Liver (tissue), 9 donors: ENCODE results near the gene RHOT1. TPM values are rescaled to one million over a fixed set of nuclear protein-coding genes. Genes with fewer than 3 reads are reported as not detected.
"Not testable (repeated sequence)": the region's sequence is repeated elsewhere in the genome, so short reads cannot be mapped to it uniquely, and the experiment has no call there.

Experiments used
- DNase-seq: peaks from one replicate; pipeline ENCODE4 v3.0.0-alpha.2; 2017; ENCODE audit warnings: low spot score
- H3K27ac ChIP-seq, 2 donors: one replicate each; pipeline ENCODE4 v1.7.0; 2013; ENCODE audit warnings: inconsistent platforms in 2 of 2, low read length in 2 of 2, control low read depth in 1 of 2, low read depth in 1 of 2, mild to moderate bottlenecking in 1 of 2
- H3K27me3 ChIP-seq, 4 donors: one replicate each; pipeline versions ENCODE4 v1.6.1 to v1.7.0; 2013; ENCODE audit warnings: low read length in 3 of 4, inconsistent platforms in 1 of 4, mild to moderate bottlenecking in 1 of 4, moderate library complexity in 1 of 4; ENCODE audit not compliant: control insufficient read depth in 4 of 4, insufficient read depth in 4 of 4
- H3K36me3 ChIP-seq, 4 donors: one replicate each; pipeline versions ENCODE4 v1.6.1 to v1.7.0; 2013; ENCODE audit warnings: low read length in 3 of 4, mild to moderate bottlenecking in 3 of 4, low read depth in 1 of 4, moderate library complexity in 1 of 4; ENCODE audit not compliant: control insufficient read depth in 4 of 4, insufficient read depth in 3 of 4
- H3K4me1 ChIP-seq, 4 donors: one replicate each; pipeline versions ENCODE4 v1.6.1 to v1.7.0; 2013; ENCODE audit warnings: low read length in 3 of 4, mild to moderate bottlenecking in 3 of 4, moderate library complexity in 1 of 4; ENCODE audit not compliant: control insufficient read depth in 4 of 4, insufficient read depth in 4 of 4
- H3K4me3 ChIP-seq, 3 donors: one replicate each; pipeline versions ENCODE4 v1.6.1 to v1.7.0; 2013; ENCODE audit warnings: low read length in 3 of 3, control low read depth in 1 of 3, low read depth in 1 of 3, mild to moderate bottlenecking in 1 of 3
- H3K9ac ChIP-seq, 2 donors: one replicate each; pipeline ENCODE4 v1.7.0; 2013; ENCODE audit warnings: low read length in 2 of 2, mild to moderate bottlenecking in 2 of 2, moderate library complexity in 2 of 2, control low read depth in 1 of 2, low read depth in 1 of 2
- H3K9me3 ChIP-seq, 4 donors: one replicate each; pipeline versions ENCODE4 v1.6.1 to v1.7.0; 2013; ENCODE audit warnings: low read length in 3 of 4; ENCODE audit not compliant: control insufficient read depth in 4 of 4
- CTCF ChIP-seq: fragments of 150-350 bp; IDR thresholded peaks from 2 replicates; pipeline ENCODE4 v1.5.1; 2017; ENCODE audit warnings: improper control_type of control experiment, low read depth, low read length; ENCODE audit not compliant: missing input control
- HNF4A ChIP-seq, 2 donors: conservative IDR thresholded peaks; 2 replicates each; pipeline ENCODE4 v1.6.1; 2016; ENCODE audit warnings: antibody characterized with exemption in 2 of 2, mild to moderate bottlenecking in 2 of 2
- REST ChIP-seq: IDR thresholded peaks from 2 replicates; pipeline ENCODE4 v1.6.1; 2016; ENCODE audit warnings: antibody characterized with exemption, mild to moderate bottlenecking
- WGBS: extraction: QIAGEN DNeasy Blood & Tissue Kit; methylation state at CpG from one replicate; pipeline ENCODE4 v1.1.7; 2013; 5-methylcytosine and 5-hydroxymethylcytosine counted together
- polyA plus RNA-seq, 2 donors: library from polyadenylated mRNA; stranded (reverse) in 1 of 2; unstranded in 1 of 2; fragments of 200-250 nt in 1 of 2; fragments of >200 nt in 1 of 2; fragmentation: Nextera tagmentation in 1 of 2; extraction: Ambion mirVana in 1 of 2; gene quantifications; one replicate each; pipeline versions ENCODE4 v1.2.1 to v1.2.3, GENCODE V29; 2013 to 2015
- total RNA-seq, 2 donors: library from RNA; depleted of rRNA; stranded (reverse); fragments of >200 nt; gene quantifications; one replicate each; pipeline ENCODE4 v1.2.3, GENCODE V29; 2014
- donor health status: healthy.
- donor health status: healthy.
- donor health status: healthy.
- donor health status: healthy.
- donor health status: healthy.

RHOT1 gene
- total and polyA plus RNA-seq, 4 donors, result 8.1 to 43.4 (median 17.1) TPM

- H3K27ac ChIP-seq, result no peak overlapping the region
- no peak for DNase-seq
- no peaks in the 10 kb centered on the region for H3K27me3 ChIP-seq
- no peak overlapping the region for H3K9ac ChIP-seq
- H3K9me3 ChIP-seq, result no peaks in the 10 kb centered on the region
- no peaks in the 10 kb centered on the region for H3K36me3 ChIP-seq
- no peak for TF ChIP-seq HNF4A (conservative IDR thresholded peaks at IDR 0.05)
- WGBS, result 88% methylated on average over 7 of the region's 7 CpGs
- H3K4me1 ChIP-seq, result peaks cover 2 to 12% (median 9%) of the 10 kb centered on the region in 4 donors
- H3K4me3 ChIP-seq, result no peak overlapping the region
These were observed 38.7 kb upstream of the RHOT1 start for GRCh38 chr17:32103476-32104113.

- no peak for DNase-seq
- H3K27ac ChIP-seq, result no peak overlapping the region
- H3K4me3 ChIP-seq, result no peak overlapping the region
- 78% methylated on average over 3 of the region's 3 CpGs for WGBS
- no peaks in the 10 kb centered on the region for H3K9me3 ChIP-seq
- no peak overlapping the region for H3K9ac ChIP-seq
- no peaks in the 10 kb centered on the region for H3K27me3 ChIP-seq
- peaks cover 2 to 12% (median 9%) of the 10 kb centered on the region in 4 donors for H3K4me1 ChIP-seq
- no peaks in the 10 kb centered on the region for H3K36me3 ChIP-seq
- no peak for TF ChIP-seq CTCF
- no peak for TF ChIP-seq REST
These were observed 38.1 kb upstream of the RHOT1 start for GRCh38 chr17:32104158-32104557.

GRCh38 chr17:32106471-32106981 is 35.8 kb upstream of the RHOT1 start:
- not testable (repeated sequence) for H3K9ac ChIP-seq, H3K4me3 ChIP-seq, H3K27ac ChIP-seq, H3K4me1 ChIP-seq, DNase-seq, H3K9me3 ChIP-seq, H3K27me3 ChIP-seq, H3K36me3 ChIP-seq
- 76% methylated on average over 7 of the region's 7 CpGs for WGBS

- not testable (repeated sequence) for DNase-seq, H3K27me3 ChIP-seq, H3K4me1 ChIP-seq, H3K27ac ChIP-seq, H3K4me3 ChIP-seq, H3K9me3 ChIP-seq, H3K36me3 ChIP-seq, H3K9ac ChIP-seq
- WGBS, result 78% methylated on average over 1 of the region's 1 CpG
These were observed 35.1 kb upstream of the RHOT1 start for GRCh38 chr17:32107194-32107593.
